Bronchial epithelial cell (primary cell): Measurements from ENCODE around the gene SMIM15. TPM values are rescaled to one million over a fixed set of nuclear protein-coding genes. Genes with fewer than 3 reads are reported as not detected.

Experiments used
- DNase-seq: peaks from one replicate; pipeline ENCODE4 v3.0.0-alpha.2; 2010; ENCODE audit warnings: low read depth
- FAIRE-seq: peaks from 2 replicates; lab custom pipeline; 2011; peaks lifted over from hg19 to GRCh38; lab: Jason Lieb, UNC
- H3K27me3 ChIP-seq: 2 replicates; pipeline ENCODE4 v1.5.1; 2011; ENCODE audit warnings: low read length; ENCODE audit not compliant: control insufficient read depth, insufficient read depth
- H3K36me3 ChIP-seq: 2 replicates; pipeline ENCODE4 v1.5.1; 2011; ENCODE audit warnings: low read length; ENCODE audit not compliant: control insufficient read depth, insufficient read depth
- H3K4me3 ChIP-seq: 2 replicates; pipeline ENCODE4 v1.5.1; 2011; ENCODE audit warnings: mild to moderate bottlenecking, low read depth, low read length, control low read depth
- total RNA-seq: library from RNA; depleted of rRNA; stranded (reverse); fragments of >200 nt; gene quantifications from 2 replicates; pipeline ENCODE4 v1.2.1, GENCODE V29; 2014
- TF ChIP-seq, protein P1 (sequence below): IDR thresholded peaks from 2 replicates; pipeline ENCODE4 v1.5.1; 2011; ENCODE audit warnings: mild to moderate bottlenecking, moderate library complexity, low read length, control low read depth, inconsistent platforms; ENCODE audit not compliant: insufficient read depth, severe bottlenecking

The SMIM15 gene, protein sequence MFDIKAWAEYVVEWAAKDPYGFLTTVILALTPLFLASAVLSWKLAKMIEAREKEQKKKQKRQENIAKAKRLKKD
- total RNA-seq, result 104 and 110 TPM in 2 replicates

DNA sequence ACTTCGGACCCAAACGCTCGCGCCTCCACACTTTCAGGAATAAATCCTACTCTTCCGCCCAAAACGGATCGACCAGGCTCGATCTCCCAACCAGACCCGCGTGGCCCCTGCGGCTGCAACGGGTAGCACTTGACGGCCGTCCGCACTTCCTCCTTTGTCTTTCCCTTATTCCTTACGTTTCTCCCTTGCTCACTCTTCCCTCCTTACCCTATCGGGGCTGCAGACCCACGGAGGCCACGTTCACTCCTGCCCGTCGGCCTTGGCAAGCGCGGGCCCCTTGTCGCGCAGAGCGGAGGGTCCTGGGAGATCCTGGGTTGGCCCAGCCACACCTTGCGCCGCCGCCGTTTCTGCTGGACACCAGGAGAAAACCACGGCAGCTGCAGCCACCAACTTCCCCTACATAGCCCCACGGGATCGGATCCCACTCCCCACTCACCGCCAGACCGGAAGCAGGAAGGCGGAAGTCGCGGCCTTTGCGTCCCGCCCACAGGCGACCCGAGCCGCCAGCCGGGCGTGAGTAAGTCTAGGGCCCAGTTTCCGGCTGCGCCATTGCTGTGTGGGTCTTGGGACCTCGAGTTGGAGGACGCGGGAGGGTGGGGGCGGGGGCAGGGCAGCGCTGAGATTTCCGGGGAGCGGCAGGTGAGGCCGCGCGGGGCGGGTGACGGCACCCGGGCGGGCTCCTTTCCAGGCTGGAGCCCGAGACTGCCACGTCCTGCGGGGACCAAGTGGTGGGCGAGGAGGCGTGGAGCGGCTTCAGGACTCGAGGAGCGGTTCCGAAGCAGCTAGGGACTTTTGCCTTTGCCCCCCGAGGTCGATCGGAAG, at the start of gene SMIM15:
Gene SMIM15 (minus strand): TSS at position 459 of the 822 bp plus-strand sequence. CDS start 2,297 bp downstream, outside the sequence.
- Histone ChIP-seq H3K36me3 (peaks cover 1% of the 10 kb centered on the region), H3K4me3 (peak within 1 kb of the TSS; percentile 75), H3K27me3 (no peaks in the 10 kb centered on the region)
- FAIRE-seq, result no peak
- TF ChIP-seq, protein P1, sequence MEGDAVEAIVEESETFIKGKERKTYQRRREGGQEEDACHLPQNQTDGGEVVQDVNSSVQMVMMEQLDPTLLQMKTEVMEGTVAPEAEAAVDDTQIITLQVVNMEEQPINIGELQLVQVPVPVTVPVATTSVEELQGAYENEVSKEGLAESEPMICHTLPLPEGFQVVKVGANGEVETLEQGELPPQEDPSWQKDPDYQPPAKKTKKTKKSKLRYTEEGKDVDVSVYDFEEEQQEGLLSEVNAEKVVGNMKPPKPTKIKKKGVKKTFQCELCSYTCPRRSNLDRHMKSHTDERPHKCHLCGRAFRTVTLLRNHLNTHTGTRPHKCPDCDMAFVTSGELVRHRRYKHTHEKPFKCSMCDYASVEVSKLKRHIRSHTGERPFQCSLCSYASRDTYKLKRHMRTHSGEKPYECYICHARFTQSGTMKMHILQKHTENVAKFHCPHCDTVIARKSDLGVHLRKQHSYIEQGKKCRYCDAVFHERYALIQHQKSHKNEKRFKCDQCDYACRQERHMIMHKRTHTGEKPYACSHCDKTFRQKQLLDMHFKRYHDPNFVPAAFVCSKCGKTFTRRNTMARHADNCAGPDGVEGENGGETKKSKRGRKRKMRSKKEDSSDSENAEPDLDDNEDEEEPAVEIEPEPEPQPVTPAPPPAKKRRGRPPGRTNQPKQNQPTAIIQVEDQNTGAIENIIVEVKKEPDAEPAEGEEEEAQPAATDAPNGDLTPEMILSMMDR, result no peak
- peak; percentile 76 for DNase-seq

DNA sequence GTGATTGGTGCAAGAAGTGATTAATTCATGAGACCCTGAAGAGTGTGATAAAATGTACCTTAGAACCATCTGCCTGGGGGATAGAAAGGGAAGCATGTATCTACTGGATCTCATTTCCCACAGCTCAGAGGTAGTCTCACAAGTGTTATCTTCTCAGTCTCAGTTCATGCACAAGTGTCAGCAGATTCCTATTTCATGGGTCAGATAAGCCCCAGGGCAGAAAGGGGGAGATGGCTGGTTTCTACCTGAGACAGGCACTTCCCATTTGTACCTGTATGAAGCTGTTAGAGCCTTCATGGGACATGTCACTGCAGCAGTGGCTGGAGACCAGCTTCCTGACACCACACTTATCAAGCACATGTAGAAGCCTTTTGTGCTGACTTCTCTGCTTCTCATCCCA, 45.6 kb upstream of the SMIM15 start:
- peak; percentile 53 for DNase-seq

DNA sequence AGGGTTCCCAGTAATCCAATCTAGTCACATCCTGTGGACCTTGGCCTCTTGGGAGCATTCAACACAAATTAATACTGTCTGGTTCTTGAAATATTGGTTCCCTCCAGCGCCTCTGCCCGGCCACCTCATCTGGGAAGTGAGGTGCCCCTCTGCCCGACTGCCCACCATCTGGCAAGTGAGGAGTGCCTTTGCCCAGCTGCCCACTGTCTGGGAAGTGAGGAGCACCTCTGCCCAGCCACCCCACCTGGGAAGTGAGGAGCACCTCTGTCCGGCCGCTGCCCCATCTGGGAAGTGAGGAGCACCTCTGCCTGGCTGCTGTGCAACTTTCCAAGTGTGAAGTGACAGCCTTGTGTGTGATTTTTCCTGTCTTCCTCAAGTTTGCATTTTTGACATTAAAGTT, 42.7 kb upstream of the SMIM15 start:
- Histone ChIP-seq H3K36me3 (no peaks in the 10 kb centered on the region), H3K27me3 (no peaks in the 10 kb centered on the region), H3K4me3 (no peak overlapping the region)
- TF ChIP-seq, protein P1, result no peak
- FAIRE-seq (no peak), DNase-seq (no peak)

More for the DNA sequence above, 45.6 kb upstream of the SMIM15 start:
- FAIRE-seq, result no peak
- TF ChIP-seq, protein P1, result no peak
- H3K36me3 ChIP-seq, result no peaks in the 10 kb centered on the region
- H3K4me3 ChIP-seq, result no peak overlapping the region
- H3K27me3 ChIP-seq, result no peaks in the 10 kb centered on the region

DNA sequence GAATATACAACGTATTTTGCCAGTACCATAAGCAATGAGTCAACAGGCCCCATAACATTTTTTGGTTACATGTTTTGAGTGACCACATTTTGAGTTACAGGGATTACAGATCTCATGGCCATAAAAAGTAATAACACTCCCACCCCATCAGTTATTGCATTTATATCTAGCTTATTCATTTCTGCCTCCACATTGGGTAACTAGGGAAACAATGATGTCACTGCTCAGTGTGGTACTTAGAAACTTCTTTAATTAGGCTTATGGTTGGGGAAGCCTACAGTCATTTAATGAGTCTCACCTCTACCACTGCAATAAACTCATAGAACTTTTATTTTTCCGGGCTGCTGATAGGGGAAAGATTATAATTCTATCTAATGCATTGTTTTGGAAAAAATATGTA, 39.9 kb upstream of the SMIM15 start:
- TF ChIP-seq, protein P1, result no peak
- DNase-seq (no peak), FAIRE-seq (no peak)
- no peaks in the 10 kb centered on the region for H3K27me3 ChIP-seq
- no peaks in the 10 kb centered on the region for H3K36me3 ChIP-seq
- no peak overlapping the region for H3K4me3 ChIP-seq

DNA sequence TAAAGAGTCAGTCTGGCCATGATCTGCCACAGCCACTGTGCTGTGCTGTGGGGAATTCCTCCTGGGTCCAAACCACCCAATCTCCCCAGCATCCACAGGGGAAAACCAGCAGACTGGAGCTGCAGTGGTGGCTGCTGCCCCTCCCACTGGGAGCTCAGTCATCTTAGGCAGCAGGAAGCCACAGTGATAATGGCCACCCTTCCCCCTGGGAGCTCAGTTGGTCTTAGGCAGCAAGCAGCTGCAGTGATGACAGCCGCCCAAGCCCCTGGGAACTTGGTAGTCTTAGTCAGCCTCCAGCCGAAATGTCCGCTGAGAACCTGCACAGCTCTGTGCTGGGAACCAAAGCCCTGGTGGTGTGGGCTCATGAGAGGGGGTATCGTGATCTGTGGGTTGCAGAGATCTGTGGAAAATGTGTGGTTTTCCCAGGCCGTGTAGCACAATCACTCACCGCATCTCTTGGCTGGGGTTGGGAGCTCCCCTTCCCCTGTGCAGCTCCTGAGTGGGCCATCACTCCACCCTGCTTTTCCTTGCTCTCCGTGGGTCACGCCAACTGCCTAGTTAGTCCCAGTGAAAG, 38.4 kb upstream of the SMIM15 start:
- DNase-seq, result no peak
- TF ChIP-seq, protein P1, result no peak

More for the DNA sequence above, 38.4 kb upstream of the SMIM15 start:
- Histone ChIP-seq H3K4me3 (no peak overlapping the region), H3K27me3 (no peaks in the 10 kb centered on the region), H3K36me3 (no peaks in the 10 kb centered on the region)
- no peak for FAIRE-seq
